Measurements from ENCODE around the gene EFCAB11. TPM values are rescaled to one million over a fixed set of nuclear protein-coding genes. Genes with fewer than 3 reads are reported as not detected.

Gene EFCAB11
- total and polyA plus RNA-seq, 2 donors (not counting 3 experiments of a cell fraction or from before 2014, with no cell fraction given) = 2.8 to 6.3 TPM

GRCh38 chr14:89978656-89979055 lies 24.1 kb upstream of the EFCAB11 start:
- POLR2A ChIA-PET = no interaction called here

DNA sequence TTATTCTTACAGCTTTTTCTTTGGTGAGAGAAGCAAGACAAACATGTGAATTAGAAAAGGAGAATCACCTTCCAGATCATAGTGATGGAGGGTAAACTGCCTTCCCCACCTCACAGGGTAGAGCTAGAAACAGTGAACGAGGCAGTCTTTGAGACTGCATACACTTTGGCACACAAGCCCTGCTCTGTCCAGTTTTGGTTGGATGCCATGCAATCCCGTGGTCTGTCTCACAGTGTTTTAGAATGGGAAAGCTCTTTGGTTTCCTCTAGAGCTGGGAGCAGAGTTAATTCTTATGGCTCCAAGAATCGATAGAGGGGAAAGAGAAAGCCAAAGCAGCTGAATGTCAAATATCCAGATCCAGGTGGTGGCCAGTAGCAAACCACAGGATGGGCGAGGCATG lies 23.1 kb upstream of the EFCAB11 start:
- DNase-seq (ENCODE audit: low read depth, low spot score) (no peak), FAIRE-seq (no peak)
- Histone ChIP-seq H3K4me3 (replicated peaks in 1 of 3; ENCODE audit: insufficient read depth in 1 of 3, low read depth in 1 of 3, low read length in 3 of 3) (no peak overlapping the region), H3K9ac (replicated peaks; ENCODE audit: extremely low read depth, insufficient read depth, low read length) (no peak overlapping the region), H3K4me2 (ENCODE audit: insufficient read depth, low read length) (no peak overlapping the region), H2AFZ (ENCODE audit: low read depth, low read length) (no peak overlapping the region), H3K4me1 (ENCODE audit: control insufficient read depth, extremely low read depth, insufficient read depth, low read length) (no peaks in the 10 kb centered on the region), H3K27ac (ENCODE audit: insufficient read depth, low read depth, low read length) (no peak overlapping the region), H3K9me1 (replicated peaks; ENCODE audit: control insufficient read depth, extremely low read depth, insufficient read depth, low read length) (no peaks in the 10 kb centered on the region), H3K79me2 (ENCODE audit: control insufficient read depth, insufficient read depth, low read length) (peaks cover 5% of the 10 kb centered on the region), H3K27me3 (ENCODE audit: control insufficient read depth in 2 of 2, insufficient read depth in 2 of 2, low read length in 2 of 2) (no peaks in the 10 kb centered on the region), H4K20me1 (replicated peaks; ENCODE audit: control insufficient read depth, extremely low read depth, insufficient read depth, low read length) (no peaks in the 10 kb centered on the region), H3K36me3 (ENCODE audit: control insufficient read depth in 2 of 2, extremely low read depth in 1 of 2, insufficient read depth in 2 of 2, low read length in 2 of 2) (peaks cover 8 to 26% of the 10 kb centered on the region in 2 experiments), H3K9me3 (replicated peaks; ENCODE audit: control insufficient read depth, insufficient read depth, low read length) (no peaks in the 10 kb centered on the region)
- ChIA-PET POLR2A (no interaction called here), CTCF (interaction anchor here (0.8 to 8.0 kb wide), 6 partner anchors 9 to 259 kb away, joined by 3 to 294 read pairs (median 3); no protein-coding TSS in a partner anchor)
- dilution Hi-C loops (cut with MboI; ENCODE audit: extremely low pct_ligation_motif_present, low sequenced_read_pairs) = no loop called here
- BruUV-seq (replicated peaks) = no TSS peak
- TF ChIP-seq POLR2A (IDR thresholded peaks at IDR 0.05; ENCODE audit: low read depth, low read length) (no peak), EZH2 (IDR thresholded peaks at IDR 0.05; ENCODE audit: borderline replicate concordance, low read depth, low read length, severe bottlenecking) (no peak), GATA2 (IDR thresholded peaks at IDR 0.05; ENCODE audit: insufficient read depth, insufficient read length, low read depth, low read length) (no peak), POLR2AphosphoS5 (IDR thresholded peaks at IDR 0.05; ENCODE audit: insufficient read depth, low read depth, low read length) (no peak), MAX (IDR thresholded peaks at IDR 0.05; ENCODE audit: insufficient read depth, insufficient read length) (no peak)
- intact Hi-C loops (cut with micrococcal nuclease) = no loop called here

More at GRCh38 chr14:89978656-89979055, 24.1 kb upstream of the EFCAB11 start:
- Histone ChIP-seq H3K4me3 (replicated peaks in 1 of 3; ENCODE audit: insufficient read depth in 1 of 3, low read depth in 1 of 3, low read length in 3 of 3) (no peak overlapping the region), H3K79me2 (ENCODE audit: control insufficient read depth, insufficient read depth, low read length) (peaks cover 3% of the 10 kb centered on the region), H2AFZ (ENCODE audit: low read depth, low read length) (no peak overlapping the region), H3K4me2 (ENCODE audit: insufficient read depth, low read length) (no peak overlapping the region), H3K4me1 (ENCODE audit: control insufficient read depth, extremely low read depth, insufficient read depth, low read length) (no peaks in the 10 kb centered on the region), H3K27ac (ENCODE audit: insufficient read depth, low read depth, low read length) (no peak overlapping the region), H3K27me3 (ENCODE audit: control insufficient read depth in 2 of 2, insufficient read depth in 2 of 2, low read length in 2 of 2) (no peaks in the 10 kb centered on the region), H3K36me3 (ENCODE audit: control insufficient read depth in 2 of 2, extremely low read depth in 1 of 2, insufficient read depth in 2 of 2, low read length in 2 of 2) (peaks cover 8 to 26% of the 10 kb centered on the region in 2 experiments), H3K9me3 (replicated peaks; ENCODE audit: control insufficient read depth, insufficient read depth, low read length) (no peaks in the 10 kb centered on the region), H3K9me1 (replicated peaks; ENCODE audit: control insufficient read depth, extremely low read depth, insufficient read depth, low read length) (no peaks in the 10 kb centered on the region), H3K9ac (replicated peaks; ENCODE audit: extremely low read depth, insufficient read depth, low read length) (no peak overlapping the region), H4K20me1 (replicated peaks; ENCODE audit: control insufficient read depth, extremely low read depth, insufficient read depth, low read length) (no peaks in the 10 kb centered on the region)
- TF ChIP-seq FOS (IDR thresholded peaks at IDR 0.05; ENCODE audit: borderline replicate concordance, insufficient read depth, low read length) (no peak), GATA2 (IDR thresholded peaks at IDR 0.05; ENCODE audit: insufficient read depth, insufficient read length, low read depth, low read length) (no peak), JUN (IDR thresholded peaks at IDR 0.05; ENCODE audit: borderline replicate concordance, insufficient read depth, insufficient read length, low read depth) (no peak)
- dilution Hi-C loops (cut with MboI; ENCODE audit: extremely low pct_ligation_motif_present, low sequenced_read_pairs) (no loop called here), intact Hi-C loops (cut with micrococcal nuclease) (no loop called here)
- DNase-seq (ENCODE audit: low read depth, low spot score) (no peak), FAIRE-seq (no peak)
- no TSS peak for BruUV-seq (replicated peaks)
- CTCF ChIA-PET = interaction anchor here (1.2 to 8.0 kb wide), 4 partner anchors 8 to 258 kb away, joined by 3 to 294 read pairs (median 7); no protein-coding TSS in a partner anchor

Measured in endothelial cell of umbilical vein (primary cell).